ENCODE data around the gene ZNF616.

DNA sequence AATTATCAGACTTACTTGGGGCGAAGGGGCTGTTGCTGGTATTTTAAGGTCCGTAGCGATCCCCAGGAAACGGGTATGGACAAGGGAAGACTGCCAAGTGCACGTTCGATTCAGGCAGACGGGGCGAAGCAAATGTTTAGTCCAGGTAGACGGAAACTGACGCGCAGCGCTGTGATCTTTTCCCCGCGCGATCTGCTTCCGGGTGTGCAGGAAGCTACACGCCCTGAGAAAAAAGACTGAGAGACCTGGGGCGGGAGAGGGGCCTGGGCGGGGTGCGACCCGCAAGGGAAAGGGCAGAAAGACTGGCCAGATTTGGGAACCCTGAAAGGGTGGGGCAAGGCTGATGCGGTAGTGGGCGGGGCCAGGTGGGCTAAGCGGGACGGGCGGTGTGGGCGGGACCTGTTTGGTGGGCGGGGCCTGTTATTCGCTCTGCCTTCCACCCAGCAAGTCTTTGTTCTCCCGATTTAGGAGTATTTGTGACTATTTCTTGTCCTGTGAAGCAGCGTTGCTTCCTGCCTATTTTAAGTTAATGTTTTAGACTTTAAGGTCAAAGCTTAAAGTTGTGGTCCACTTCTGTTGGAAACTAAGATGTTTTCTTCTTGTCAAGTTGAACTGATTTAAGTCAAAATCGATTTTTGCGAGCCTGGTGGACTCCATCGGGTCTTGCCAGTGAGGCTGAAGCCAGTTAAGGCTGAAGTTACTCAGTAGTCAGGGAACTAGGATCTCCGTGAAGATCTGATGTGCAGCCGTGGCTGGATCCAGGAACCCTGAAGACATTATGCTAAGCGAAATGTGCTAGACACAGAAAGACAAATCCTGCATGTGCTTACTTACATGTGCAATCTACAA lies 31.8 kb upstream of the ZNF616 start, which contains the start of gene ZNF836:
- TF ChIP-seq, protein P1, sequence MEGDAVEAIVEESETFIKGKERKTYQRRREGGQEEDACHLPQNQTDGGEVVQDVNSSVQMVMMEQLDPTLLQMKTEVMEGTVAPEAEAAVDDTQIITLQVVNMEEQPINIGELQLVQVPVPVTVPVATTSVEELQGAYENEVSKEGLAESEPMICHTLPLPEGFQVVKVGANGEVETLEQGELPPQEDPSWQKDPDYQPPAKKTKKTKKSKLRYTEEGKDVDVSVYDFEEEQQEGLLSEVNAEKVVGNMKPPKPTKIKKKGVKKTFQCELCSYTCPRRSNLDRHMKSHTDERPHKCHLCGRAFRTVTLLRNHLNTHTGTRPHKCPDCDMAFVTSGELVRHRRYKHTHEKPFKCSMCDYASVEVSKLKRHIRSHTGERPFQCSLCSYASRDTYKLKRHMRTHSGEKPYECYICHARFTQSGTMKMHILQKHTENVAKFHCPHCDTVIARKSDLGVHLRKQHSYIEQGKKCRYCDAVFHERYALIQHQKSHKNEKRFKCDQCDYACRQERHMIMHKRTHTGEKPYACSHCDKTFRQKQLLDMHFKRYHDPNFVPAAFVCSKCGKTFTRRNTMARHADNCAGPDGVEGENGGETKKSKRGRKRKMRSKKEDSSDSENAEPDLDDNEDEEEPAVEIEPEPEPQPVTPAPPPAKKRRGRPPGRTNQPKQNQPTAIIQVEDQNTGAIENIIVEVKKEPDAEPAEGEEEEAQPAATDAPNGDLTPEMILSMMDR (conservative IDR thresholded peaks at IDR 0.05 in 1 of 2, IDR thresholded peaks at IDR 0.05 in 1 of 2; ENCODE audit: extremely low read depth in 1 of 2, insufficient read depth in 1 of 2, low read depth in 1 of 2, low read length in 2 of 2): no peak
- TF ChIP-seq EZH2 (IDR thresholded peaks at IDR 0.05; ENCODE audit: borderline replicate concordance, low read length): no peak

Measured in mammary epithelial cell (primary cell).